AG04450 (cell line): Measurements from ENCODE around the gene BIN1. TPM values are rescaled to one million over a fixed set of nuclear protein-coding genes. Genes with fewer than 3 reads are reported as not detected.
A peak's percentile ranks its signal among the peaks of the same experiment; 100 is the strongest.

Source experiments
- CTCF ChIA-PET: fragments of 300-600, 350-600 bp; formaldehyde crosslinking; extraction: SDS; loops from one replicate; lab custom pipeline; 2022; ENCODE audit warnings: antibody characterized with exemption, inconsistent platforms; lab: Charles Lee
- POLR2A ChIA-PET: fragments of 350-600 bp; formaldehyde crosslinking; extraction: SDS; loops from one replicate; lab custom pipeline; 2021; ENCODE audit warnings: antibody characterized with exemption, inconsistent platforms; lab: Yijun Ruan, JAX
- DNase-seq: peaks from one replicate; pipeline ENCODE4 v3.0.0-alpha.2; 2011; ENCODE audit warnings: low read depth, low spot score
- H3K27ac ChIP-seq: one replicate; pipeline ENCODE4 v1.5.1; 2012; ENCODE audit warnings: low read depth, low read length, control low read depth
- H3K27me3 ChIP-seq: one replicate; pipeline ENCODE4 v1.6.0; 2012; ENCODE audit warnings: low read length; ENCODE audit not compliant: control insufficient read depth, insufficient read depth
- H3K4me3 ChIP-seq: 2 replicates; pipeline ENCODE4 v1.5.1; 2011; ENCODE audit warnings: mild to moderate bottlenecking, low read depth, low read length, control low read depth
- H3K9me3 ChIP-seq: 2 replicates; pipeline ENCODE4 v1.5.1; 2012; ENCODE audit warnings: low read length; ENCODE audit not compliant: control insufficient read depth, insufficient read depth
- polyA plus RNA-seq: library from polyadenylated mRNA; depleted of rRNA; stranded (reverse); fragments of >200 nt; gene quantifications from 2 replicates; pipeline ENCODE4 v1.2.3, GENCODE V29; 2011
- TF ChIP-seq, protein P1 (sequence below): IDR thresholded peaks from 2 replicates; pipeline ENCODE4 v1.5.1; 2011; ENCODE audit warnings: low read depth, low read length, control low read depth, inconsistent platforms

Gene BIN1
- polyA plus RNA-seq, 1 experiment: 32.4 TPM

DNA sequence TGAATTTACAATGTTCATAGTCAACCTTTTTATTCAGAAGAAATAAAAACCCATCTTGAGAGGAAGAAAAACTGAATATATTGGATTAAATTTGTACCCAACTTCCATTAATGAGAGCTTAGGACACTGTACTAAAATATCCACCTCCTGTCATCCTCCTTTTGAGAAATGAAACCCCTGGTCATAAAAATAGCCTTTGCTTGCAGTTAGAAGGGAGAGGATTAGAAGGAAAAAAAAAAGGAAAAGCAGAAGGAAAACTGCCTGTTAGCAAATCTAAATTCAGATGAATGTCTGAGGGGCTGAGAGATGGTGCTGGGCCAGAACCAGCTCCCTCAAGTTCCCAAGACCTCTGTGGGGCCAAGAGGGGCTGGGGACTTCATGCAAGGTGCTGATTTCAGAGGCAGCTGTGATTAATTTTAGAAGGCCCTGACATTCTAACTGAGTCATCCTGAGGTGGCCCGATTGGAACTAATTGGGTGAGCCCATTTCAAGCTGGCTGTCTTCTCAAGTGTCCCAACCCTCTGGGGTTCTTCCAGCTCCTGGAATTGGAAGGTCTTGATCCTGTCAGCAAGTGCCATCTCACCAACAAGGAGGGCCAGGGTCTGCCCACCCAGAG is 38.4 kb upstream of the BIN1 start:
- TF ChIP-seq, protein P1, sequence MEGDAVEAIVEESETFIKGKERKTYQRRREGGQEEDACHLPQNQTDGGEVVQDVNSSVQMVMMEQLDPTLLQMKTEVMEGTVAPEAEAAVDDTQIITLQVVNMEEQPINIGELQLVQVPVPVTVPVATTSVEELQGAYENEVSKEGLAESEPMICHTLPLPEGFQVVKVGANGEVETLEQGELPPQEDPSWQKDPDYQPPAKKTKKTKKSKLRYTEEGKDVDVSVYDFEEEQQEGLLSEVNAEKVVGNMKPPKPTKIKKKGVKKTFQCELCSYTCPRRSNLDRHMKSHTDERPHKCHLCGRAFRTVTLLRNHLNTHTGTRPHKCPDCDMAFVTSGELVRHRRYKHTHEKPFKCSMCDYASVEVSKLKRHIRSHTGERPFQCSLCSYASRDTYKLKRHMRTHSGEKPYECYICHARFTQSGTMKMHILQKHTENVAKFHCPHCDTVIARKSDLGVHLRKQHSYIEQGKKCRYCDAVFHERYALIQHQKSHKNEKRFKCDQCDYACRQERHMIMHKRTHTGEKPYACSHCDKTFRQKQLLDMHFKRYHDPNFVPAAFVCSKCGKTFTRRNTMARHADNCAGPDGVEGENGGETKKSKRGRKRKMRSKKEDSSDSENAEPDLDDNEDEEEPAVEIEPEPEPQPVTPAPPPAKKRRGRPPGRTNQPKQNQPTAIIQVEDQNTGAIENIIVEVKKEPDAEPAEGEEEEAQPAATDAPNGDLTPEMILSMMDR: no peak
- Histone ChIP-seq H3K4me3 (no peak overlapping the region), H3K9me3 (0 out of 2 replicates have a peak, but pooled peaks cover 2% of the 10 kb centered on the region), H3K27me3 (peaks cover 2% of the 10 kb centered on the region), H3K27ac (no peak overlapping the region)
- CTCF ChIA-PET: interaction anchor here (2.6 kb wide), 1 partner anchor 78 kb away, joined by 7 read pairs; no protein-coding TSS in a partner anchor
- DNase-seq: no peak
- POLR2A ChIA-PET: no interaction called here

DNA sequence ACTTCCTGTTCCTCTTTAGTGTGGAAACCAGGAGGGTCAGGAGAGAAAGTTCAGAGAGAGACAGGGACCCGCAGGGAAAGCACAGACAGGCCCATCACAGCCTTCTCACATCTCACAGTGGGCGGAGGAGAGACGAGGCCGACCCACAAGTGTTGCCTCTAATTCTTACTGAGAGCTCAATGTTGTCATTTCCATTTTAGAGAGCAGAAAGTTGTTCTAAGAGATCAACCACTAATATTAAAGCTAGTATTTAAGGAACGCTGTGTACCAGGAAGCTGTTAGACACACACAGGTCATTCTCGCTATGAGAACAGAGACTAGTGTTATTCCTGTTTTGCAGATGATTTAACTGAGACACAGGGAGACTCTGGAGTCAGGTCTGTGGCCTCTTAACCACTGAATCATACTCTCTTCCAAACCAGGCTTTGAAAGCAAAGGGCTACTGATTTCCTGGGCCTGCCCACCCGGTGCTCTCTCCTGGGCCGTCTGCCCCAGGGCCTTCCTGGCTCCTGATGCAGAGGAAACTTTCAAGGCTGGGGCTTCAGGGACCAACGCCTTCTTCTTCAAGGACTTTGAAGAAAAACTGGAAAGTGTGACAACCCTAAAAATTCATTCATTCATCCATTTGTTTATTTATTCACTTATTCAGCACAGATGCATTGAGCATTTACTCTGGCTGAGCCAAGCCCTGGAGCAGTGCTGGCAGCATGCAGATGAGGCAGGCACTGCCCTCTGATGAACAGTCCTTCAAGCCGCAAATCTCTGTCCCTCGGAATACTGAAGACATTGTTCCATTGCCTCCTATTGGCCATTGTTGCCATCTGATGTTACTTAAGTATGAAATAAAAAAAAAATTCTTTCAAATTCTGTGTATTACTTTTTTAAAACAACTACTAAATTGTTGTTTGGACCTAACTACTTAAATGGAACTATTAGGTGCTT is 37.2 kb upstream of the BIN1 start:
- CTCF ChIA-PET: interaction anchor here (1.1 to 2.6 kb wide), 2 partner anchors 12 to 76 kb away, joined by 3 to 7 read pairs; no protein-coding TSS in a partner anchor

DNA sequence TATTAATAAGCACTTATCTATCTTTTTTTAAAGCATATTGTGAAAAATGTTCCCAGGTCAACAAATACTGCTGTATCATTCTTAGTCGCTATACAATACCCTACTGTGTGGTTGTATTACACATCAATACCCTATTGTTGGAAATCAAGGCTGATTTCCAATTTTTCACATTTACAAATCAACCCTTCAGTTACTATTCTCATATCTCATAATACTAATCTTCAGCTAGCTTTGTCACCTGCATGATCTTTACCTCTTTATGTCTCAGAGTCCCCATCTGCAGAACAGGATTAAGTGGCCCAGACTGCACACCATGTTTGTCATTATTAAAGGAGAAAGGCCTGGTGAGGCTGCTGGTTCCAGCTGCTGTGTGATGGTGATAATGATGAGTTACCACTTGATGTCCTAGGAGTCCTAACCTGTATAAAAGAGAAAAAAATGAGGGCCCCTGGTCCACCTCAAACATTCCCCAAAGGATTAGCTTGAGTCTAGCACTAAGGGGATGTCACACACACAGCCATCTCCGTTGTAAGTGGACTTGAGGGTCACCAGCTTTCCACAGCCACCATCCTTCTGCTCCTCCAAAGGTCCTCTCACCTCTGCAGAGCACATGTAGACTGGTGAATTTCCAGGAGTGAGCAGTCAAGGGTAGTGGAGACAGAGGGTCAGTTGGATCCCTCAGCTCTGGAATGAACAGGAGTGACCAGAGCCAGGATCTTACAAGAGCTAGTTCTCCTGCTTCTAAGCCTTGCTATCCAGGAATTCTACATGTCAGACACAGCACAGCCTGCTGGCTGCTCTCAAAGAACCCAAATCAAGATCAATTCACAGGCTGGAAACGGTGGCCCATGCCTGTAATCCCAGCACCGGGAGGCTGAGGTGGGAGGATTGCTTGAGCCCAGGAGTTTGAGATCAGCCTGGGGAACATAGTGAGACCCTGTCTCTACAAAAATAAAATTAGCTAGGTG is 36.0 kb upstream of the BIN1 start:
- TF ChIP-seq, protein P1: peak; percentile 10; the same call in 1 of the 2 replicates
- POLR2A ChIA-PET: interaction anchor here (0.5 kb wide), 1 partner anchor 11 kb away, joined by 3 read pairs; no protein-coding TSS in a partner anchor
- Histone ChIP-seq H3K4me3 (no peak overlapping the region), H3K9me3 (no peaks in the 10 kb centered on the region), H3K27me3 (peaks cover 2% of the 10 kb centered on the region), H3K27ac (no peak overlapping the region)
- no peak for DNase-seq
- CTCF ChIA-PET: interaction anchor here (1.1 to 2.6 kb wide), 2 partner anchors 11 to 75 kb away, joined by 3 to 7 read pairs; no protein-coding TSS in a partner anchor

More for the DNA sequence above, 37.2 kb upstream of the BIN1 start:
- H3K27me3 ChIP-seq: peaks cover 2% of the 10 kb centered on the region
- TF ChIP-seq, protein P1: no peak
- no peak for DNase-seq
- H3K4me3 ChIP-seq: no peak overlapping the region
- POLR2A ChIA-PET: no interaction called here
- peak overlapping the region; percentile 32 for H3K27ac ChIP-seq
- H3K9me3 ChIP-seq: no peaks in the 10 kb centered on the region

DNA sequence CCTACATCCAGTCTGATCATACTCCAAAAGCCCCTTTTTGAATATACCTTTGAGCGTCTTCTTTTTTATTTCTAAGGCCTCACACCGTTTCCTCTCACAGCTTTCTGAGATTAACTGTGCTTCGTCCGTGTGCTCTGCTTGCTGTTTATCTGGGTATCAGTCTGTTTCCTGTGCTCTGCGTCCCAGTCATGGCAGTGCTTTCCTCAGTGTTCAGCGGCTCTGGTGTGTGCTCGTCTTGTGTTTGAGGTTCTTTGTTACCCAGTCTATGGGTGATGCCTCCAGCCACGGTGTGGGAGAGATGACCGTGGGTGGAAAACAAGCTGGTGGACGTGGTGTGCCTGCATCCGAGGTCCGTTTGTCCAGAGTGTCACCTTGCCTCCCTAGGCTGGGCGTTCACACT is 33.6 kb upstream of the BIN1 start:
- DNase-seq: no peak
- H3K27ac ChIP-seq: no peak overlapping the region
- TF ChIP-seq, protein P1: no peak
- no peak overlapping the region for H3K4me3 ChIP-seq
- H3K9me3 ChIP-seq: no peaks in the 10 kb centered on the region
- H3K27me3 ChIP-seq: peaks cover 2% of the 10 kb centered on the region
- ChIA-PET POLR2A (no interaction called here), CTCF (interaction anchor here (1.2 kb wide), 1 partner anchor 10 kb away, joined by 3 read pairs; no protein-coding TSS in a partner anchor)
